Astrocyte (in vitro differentiated cells and primary cell): ENCODE data around the gene PLS1.

Experiments used
- EZH2 ChIP-seq: IDR thresholded peaks from 2 replicates; pipeline ENCODE4 v1.6.1; 2012; ENCODE audit warnings: mild to moderate bottlenecking, low read length, inconsistent platforms; ENCODE audit not compliant: insufficient read depth
- TF ChIP-seq, protein P1 (sequence below): IDR thresholded peaks from 2 replicates; pipeline ENCODE4 v1.5.1; 2011; ENCODE audit warnings: low read depth, mild to moderate bottlenecking, inconsistent platforms, low read length, moderate library complexity; ENCODE audit not compliant: insufficient read depth

DNA sequence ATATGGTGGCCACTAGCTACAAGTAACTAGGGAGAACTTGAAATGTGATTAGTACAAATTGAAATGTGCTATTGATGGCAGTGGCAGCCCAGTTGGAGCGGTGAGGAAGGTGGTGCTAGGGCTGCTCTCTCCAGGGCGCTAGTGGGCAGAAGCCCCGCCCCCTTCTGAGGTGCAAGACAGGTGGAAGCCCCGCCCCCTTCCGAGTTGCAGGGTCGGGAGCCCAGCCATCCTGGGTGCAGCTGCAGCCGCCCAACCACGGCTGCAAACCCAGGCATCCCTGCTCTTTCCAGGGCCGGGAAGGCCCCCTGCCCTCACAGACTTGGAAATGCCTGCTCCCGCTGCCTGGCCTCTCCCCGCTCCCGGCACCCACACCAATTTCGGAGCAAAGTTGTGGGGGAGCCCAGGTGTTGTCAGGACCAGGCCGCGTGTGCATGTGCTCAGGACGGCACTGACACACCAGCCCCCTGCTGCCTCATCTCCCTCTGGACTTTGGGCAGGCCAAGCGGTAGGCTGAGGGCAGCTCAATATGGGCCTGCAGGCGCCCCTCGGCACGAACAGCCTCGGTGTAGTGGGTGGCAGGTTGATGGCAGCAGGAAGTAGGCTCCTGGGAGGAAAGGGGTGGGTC lies 27.7 kb upstream of the PLS1 start:
- no peak for TF ChIP-seq EZH2
- TF ChIP-seq, protein P1, sequence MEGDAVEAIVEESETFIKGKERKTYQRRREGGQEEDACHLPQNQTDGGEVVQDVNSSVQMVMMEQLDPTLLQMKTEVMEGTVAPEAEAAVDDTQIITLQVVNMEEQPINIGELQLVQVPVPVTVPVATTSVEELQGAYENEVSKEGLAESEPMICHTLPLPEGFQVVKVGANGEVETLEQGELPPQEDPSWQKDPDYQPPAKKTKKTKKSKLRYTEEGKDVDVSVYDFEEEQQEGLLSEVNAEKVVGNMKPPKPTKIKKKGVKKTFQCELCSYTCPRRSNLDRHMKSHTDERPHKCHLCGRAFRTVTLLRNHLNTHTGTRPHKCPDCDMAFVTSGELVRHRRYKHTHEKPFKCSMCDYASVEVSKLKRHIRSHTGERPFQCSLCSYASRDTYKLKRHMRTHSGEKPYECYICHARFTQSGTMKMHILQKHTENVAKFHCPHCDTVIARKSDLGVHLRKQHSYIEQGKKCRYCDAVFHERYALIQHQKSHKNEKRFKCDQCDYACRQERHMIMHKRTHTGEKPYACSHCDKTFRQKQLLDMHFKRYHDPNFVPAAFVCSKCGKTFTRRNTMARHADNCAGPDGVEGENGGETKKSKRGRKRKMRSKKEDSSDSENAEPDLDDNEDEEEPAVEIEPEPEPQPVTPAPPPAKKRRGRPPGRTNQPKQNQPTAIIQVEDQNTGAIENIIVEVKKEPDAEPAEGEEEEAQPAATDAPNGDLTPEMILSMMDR, result no peak
